OCI-LY7 (cell line): Measurements from ENCODE around the gene UBE2M.

Experiments used
- EZH2phosphoT487 ChIP-seq: fragments of 200-600 bp; sonication (generic); IDR thresholded peaks from 2 replicates; pipeline ENCODE4 v1.6.1; 2018; ENCODE audit warnings: low read depth, borderline replicate concordance, mild to moderate bottlenecking, mixed run types, antibody characterized with exemption, low read length, moderate library complexity, mixed read lengths
- TF ChIP-seq, protein P1 (sequence below): fragments of 200-600 bp; sonication (generic); conservative IDR thresholded peaks from 2 replicates; pipeline ENCODE4 v1.5.1; 2014; ENCODE audit warnings: mild to moderate bottlenecking, antibody characterized with exemption, low read length, moderate library complexity, mixed read lengths

DNA sequence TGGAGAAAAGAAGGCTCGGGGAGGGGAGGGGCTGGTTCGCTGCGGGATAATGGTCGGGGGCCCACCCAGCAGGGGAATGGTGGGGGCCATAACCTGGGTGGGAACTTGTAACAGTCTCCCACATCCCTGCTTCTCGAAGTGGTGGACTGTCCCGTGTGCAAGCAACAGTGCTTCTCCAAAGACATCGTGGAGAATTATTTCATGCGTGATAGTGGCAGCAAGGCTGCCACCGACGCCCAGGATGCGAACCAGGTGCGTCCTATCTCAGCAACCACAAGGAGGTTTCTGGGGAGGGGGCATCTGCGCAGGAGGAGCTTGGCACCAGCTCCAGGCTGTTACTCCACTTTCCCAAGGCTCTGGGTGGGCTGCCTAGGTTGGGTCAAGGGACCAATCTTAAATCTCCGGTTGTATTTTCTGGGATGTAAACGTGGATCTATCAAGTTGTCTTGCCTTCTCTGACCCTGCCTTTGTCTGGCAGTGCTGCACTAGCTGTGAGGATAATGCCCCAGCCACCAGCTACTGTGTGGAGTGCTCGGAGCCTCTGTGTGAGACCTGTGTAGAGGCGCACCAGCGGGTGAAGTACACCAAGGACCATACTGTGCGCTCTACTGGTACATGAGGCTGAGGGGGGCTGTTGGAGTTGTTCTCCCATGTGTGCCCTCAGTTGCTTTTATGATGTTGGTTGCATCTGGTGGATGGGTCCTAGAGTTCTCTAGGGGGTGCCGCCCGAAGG, 13.0 kb downstream of the UBE2M start:
- TF ChIP-seq, protein P1, sequence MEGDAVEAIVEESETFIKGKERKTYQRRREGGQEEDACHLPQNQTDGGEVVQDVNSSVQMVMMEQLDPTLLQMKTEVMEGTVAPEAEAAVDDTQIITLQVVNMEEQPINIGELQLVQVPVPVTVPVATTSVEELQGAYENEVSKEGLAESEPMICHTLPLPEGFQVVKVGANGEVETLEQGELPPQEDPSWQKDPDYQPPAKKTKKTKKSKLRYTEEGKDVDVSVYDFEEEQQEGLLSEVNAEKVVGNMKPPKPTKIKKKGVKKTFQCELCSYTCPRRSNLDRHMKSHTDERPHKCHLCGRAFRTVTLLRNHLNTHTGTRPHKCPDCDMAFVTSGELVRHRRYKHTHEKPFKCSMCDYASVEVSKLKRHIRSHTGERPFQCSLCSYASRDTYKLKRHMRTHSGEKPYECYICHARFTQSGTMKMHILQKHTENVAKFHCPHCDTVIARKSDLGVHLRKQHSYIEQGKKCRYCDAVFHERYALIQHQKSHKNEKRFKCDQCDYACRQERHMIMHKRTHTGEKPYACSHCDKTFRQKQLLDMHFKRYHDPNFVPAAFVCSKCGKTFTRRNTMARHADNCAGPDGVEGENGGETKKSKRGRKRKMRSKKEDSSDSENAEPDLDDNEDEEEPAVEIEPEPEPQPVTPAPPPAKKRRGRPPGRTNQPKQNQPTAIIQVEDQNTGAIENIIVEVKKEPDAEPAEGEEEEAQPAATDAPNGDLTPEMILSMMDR: no peak
- TF ChIP-seq EZH2phosphoT487: no peak
